GM12878 (cell line): Measurements from ENCODE around the gene FIZ1. TPM values are rescaled to one million over a fixed set of nuclear protein-coding genes. Genes with fewer than 3 reads are reported as not detected.

Experiments used
- ATAC-seq: fragments of 200-7000 bp; cut with Tn5 transposase; 3 replicates; pipeline ENCODE4 v1.9.1; 2020; ENCODE audit warnings: mild to moderate bottlenecking, moderate library complexity
- BruUV-seq: library from RNA; stranded (reverse); fragments of 400-500 nt; replicated peaks from 2 replicates; lab custom pipeline; 2021; lab: Mats Ljungman, UMichigan
- CTCF ChIA-PET: fragments of 300-600 bp; sonication (Branson Sonifier 250); formaldehyde crosslinking; extraction: SDS; loops from one replicate; lab custom pipeline; 2021; ENCODE audit warnings: inconsistent platforms; lab: Yijun Ruan, JAX
- POLR2A ChIA-PET: fragments of 350-600 bp; formaldehyde crosslinking; extraction: SDS; loops from one replicate; lab custom pipeline; 2021; ENCODE audit warnings: inconsistent platforms; lab: Charles Lee
- RAD21 ChIA-PET: fragments of 300-600 bp; sonication (Branson Sonifier 250); formaldehyde crosslinking; loops from one replicate; lab custom pipeline; 2023; ENCODE audit warnings: antibody characterized with exemption; ENCODE audit not compliant: unreplicated experiment; lab: Charles Lee
- SMC1A ChIA-PET: fragments of 300-600 bp; sonication (Branson Sonifier 250); formaldehyde crosslinking; loops from one replicate; lab custom pipeline; 2023; ENCODE audit not compliant: unreplicated experiment, uncharacterized antibody; lab: Charles Lee
- DNase-seq: peaks from one replicate; pipeline ENCODE4 v3.0.0-alpha.2; 2011; ENCODE audit warnings: low read depth, low spot score
- FAIRE-seq: peaks from 3 replicates; lab custom pipeline; 2011; peaks lifted over from hg19 to GRCh38; lab: Jason Lieb, UNC
- H2AFZ ChIP-seq: 2 replicates; pipeline ENCODE4 v1.6.0; 2011; ENCODE audit warnings: low read depth, low read length, control low read depth; ENCODE audit not compliant: control insufficient read depth
- H3K27ac ChIP-seq: 2 replicates; pipeline ENCODE4 v1.5.1; 2011; ENCODE audit warnings: control low read depth; ENCODE audit not compliant: control insufficient read depth, insufficient read depth
- H3K27me3 ChIP-seq, 2 experiments: replicated peaks in 1 of 2; 2 replicates each; pipeline versions ENCODE4 v1.6.0 to v1.6.1; 2011; ENCODE audit warnings: low read length in 1 of 2; ENCODE audit not compliant: control insufficient read depth in 2 of 2, insufficient read depth in 2 of 2
- H3K36me3 ChIP-seq, 2 experiments: 2 replicates each; pipeline ENCODE4 v1.5.1; 2011; ENCODE audit warnings: low read length in 1 of 2; ENCODE audit not compliant: control insufficient read depth in 2 of 2, insufficient read depth in 2 of 2
- H3K4me1 ChIP-seq: 2 replicates; pipeline ENCODE4 v1.6.1; 2011; ENCODE audit warnings: mild to moderate bottlenecking, low read length, moderate library complexity, mixed read lengths; ENCODE audit not compliant: control insufficient read depth, insufficient read depth
- H3K4me2 ChIP-seq: 2 replicates; pipeline ENCODE4 v1.6.0; 2011; ENCODE audit warnings: control low read depth; ENCODE audit not compliant: control insufficient read depth, insufficient read depth
- H3K4me3 ChIP-seq: fragments of 200-600 bp; sonication (generic); 2 replicates; pipeline ENCODE4 v1.5.1; 2016
- H3K79me2 ChIP-seq: 2 replicates; pipeline ENCODE4 v1.6.0; 2011; ENCODE audit warnings: low read length; ENCODE audit not compliant: control insufficient read depth, insufficient read depth
- H3K9ac ChIP-seq: 2 replicates; pipeline ENCODE4 v1.8.0; 2011; ENCODE audit warnings: low read length, control low read depth, mixed read lengths; ENCODE audit not compliant: control insufficient read depth, insufficient read depth
- H3K9me3 ChIP-seq: replicated peaks from 3 replicates; pipeline ENCODE4 v1.5.1; 2011; ENCODE audit warnings: mild to moderate bottlenecking, low read length; ENCODE audit not compliant: control insufficient read depth, insufficient read depth
- H4K20me1 ChIP-seq: 2 replicates; pipeline ENCODE4 v1.6.0; 2011; ENCODE audit not compliant: control insufficient read depth, insufficient read depth
- ASH2L ChIP-seq: fragments of 300-600, 200-600 bp; sonication (generic); IDR thresholded peaks from 2 replicates; pipeline ENCODE4 v1.6.1; 2017; ENCODE audit warnings: low read depth, mild to moderate bottlenecking, borderline replicate concordance
- BCL3 ChIP-seq: IDR thresholded peaks from 2 replicates; pipeline ENCODE4 v1.6.1; 2011; ENCODE audit warnings: borderline replicate concordance, low read depth, mild to moderate bottlenecking, moderate library complexity, low read length; ENCODE audit not compliant: insufficient read depth, poor library complexity, severe bottlenecking
- BHLHE40 ChIP-seq, 2 experiments: fragments of 450-650 bp in 1 of 2; IDR thresholded peaks; 2 replicates each; pipeline ENCODE4 v1.6.1; 2011 to 2017; ENCODE audit warnings: low read depth in 2 of 2, borderline replicate concordance in 1 of 2, improper control_type of control experiment in 1 of 2, low read length in 1 of 2, mild to moderate bottlenecking in 1 of 2
- KLF5 ChIP-seq: fragments of 450-650 bp; IDR thresholded peaks from 2 replicates; pipeline ENCODE4 v1.6.1; 2014; ENCODE audit warnings: mild to moderate bottlenecking; ENCODE audit not compliant: partially characterized antibody
- MYB ChIP-seq: fragments of 150-350 bp; IDR thresholded peaks from 2 replicates; pipeline ENCODE4 v1.6.1; 2014; ENCODE audit warnings: mild to moderate bottlenecking, low read depth, low read length, borderline replicate concordance
- NFYB ChIP-seq: IDR thresholded peaks from 2 replicates; pipeline ENCODE4 v1.6.1; 2011; ENCODE audit warnings: low read depth, mild to moderate bottlenecking, low read length, improper control_type of control experiment, moderate library complexity; ENCODE audit not compliant: insufficient read depth
- PAX5 ChIP-seq: IDR thresholded peaks from 2 replicates; pipeline ENCODE4 v1.6.1; 2011; ENCODE audit warnings: low read depth, low read length, borderline replicate concordance
- POLR2A ChIP-seq: IDR thresholded peaks from 2 replicates; pipeline ENCODE4 v1.6.1; 2011; ENCODE audit warnings: low read depth, mild to moderate bottlenecking, low read length
- RB1 ChIP-seq: fragments of 450-650 bp; formaldehyde crosslinking; IDR thresholded peaks from 2 replicates; pipeline ENCODE4 v1.6.1; 2017; ENCODE audit warnings: mild to moderate bottlenecking, borderline replicate concordance
- RFX5 ChIP-seq: IDR thresholded peaks from 2 replicates; pipeline ENCODE4 v1.6.1; 2011; ENCODE audit warnings: low read depth, low read length, improper control_type of control experiment
- TCF3 ChIP-seq: IDR thresholded peaks from 2 replicates; pipeline ENCODE4 v1.6.1; 2012; ENCODE audit warnings: low read depth, mild to moderate bottlenecking, low read length, borderline replicate concordance; ENCODE audit not compliant: insufficient read depth
- YY1 ChIP-seq: IDR thresholded peaks from 2 replicates; pipeline ENCODE4 v1.6.1; 2011; ENCODE audit warnings: low read depth, mild to moderate bottlenecking, low read length
- ZBTB33 ChIP-seq: fragments of 450-650 bp; IDR thresholded peaks from 2 replicates; pipeline ENCODE4 v1.6.1; 2017; ENCODE audit warnings: mild to moderate bottlenecking
- WGBS: methylation state at CpG from one replicate; pipeline ENCODE4 v1.1.6; 2016; ENCODE audit warnings: low lambda C conversion rate; ENCODE audit not compliant: insufficient replicate concordance, insufficient coverage; ENCODE audit errors: missing lambda C conversion rate; 5-methylcytosine and 5-hydroxymethylcytosine counted together
- in situ Hi-C: fragments of 300-500 bp; cut with MboI; formaldehyde crosslinking; loops from 9 replicates; pipeline ENCODE4 v1.14.3; 2018; ENCODE audit warnings: mixed read lengths
- intact Hi-C: fragments of 100-400 bp; cut with micrococcal nuclease; formaldehyde crosslinking; loops from one replicate; pipeline ENCODE4 v1.14.2; 2022; ENCODE audit not compliant: unreplicated experiment
- polyA plus RNA-seq, 11 experiments: library from polyadenylated mRNA; depleted of rRNA in 4 of 11; unstranded in 6 of 11; stranded (reverse) in 5 of 11; fragments of >200 nt; fragmentation: Nextera tagmentation in 4 of 11; fragmentation: Illumina TruSeq in 1 of 11; extraction: Ambion mirVana in 4 of 11; extraction: Trizol in 1 of 11; gene quantifications; 1 replicate in 1 of 11; 2 replicates in 10 of 11; pipeline versions ENCODE4 v1.2.1 to v1.2.3, GENCODE V29; 2011 to 2016; ENCODE audit warnings: inconsistent platforms in 2 of 11, missing spikeins in 2 of 11, low read depth in 1 of 11
- total RNA-seq, 4 experiments: library from RNA; depleted of rRNA in 3 of 4; stranded (reverse); fragments of >200 nt in 3 of 4; fragmentation: Illumina TruSeq in 1 of 4; extraction: Trizol in 1 of 4; gene quantifications; 2 replicates each; pipeline versions ENCODE4 v1.2.1 to v1.2.3, GENCODE V29; 2013 to 2021
- TF ChIP-seq, protein P1 (sequence below): IDR thresholded peaks from 2 replicates; pipeline ENCODE4 v1.6.1; 2011; ENCODE audit warnings: low read depth, mild to moderate bottlenecking, low read length, moderate library complexity, borderline replicate concordance; ENCODE audit errors: extremely low read depth
- TF ChIP-seq, protein P2 (sequence below): fragments of 450-650 bp; IDR thresholded peaks from 2 replicates; pipeline ENCODE4 v1.6.1; 2016; ENCODE audit warnings: mild to moderate bottlenecking

The FIZ1 gene
- total and polyA plus RNA-seq, 10 of the 15 experiments (the other 5 are each of a cell fraction or from before 2014, with no cell fraction given) = 0.60 to 16.8 (median 4.2) TPM

GRCh38 chr19:55640043-55640576 lies 40.8 kb upstream of the FIZ1 start:
- no peak for FAIRE-seq
- RAD21 ChIA-PET = no interaction called here
- DNase-seq = no peak
- SMC1A ChIA-PET = no interaction called here
- CTCF ChIA-PET = interaction anchor here (0.7 to 1.9 kb wide), 3 partner anchors 14 to 172 kb away, joined by 3 to 8 read pairs (median 6); partner anchors contain the start of gene U2AF2
- no peak for ATAC-seq
- Histone ChIP-seq H3K9me3 (no peaks in the 10 kb centered on the region), H3K4me2 (peak overlapping the region; percentile 83), H3K79me2 (peaks cover 71% of the 10 kb centered on the region), H2AFZ (peak overlapping the region; percentile 37; the same call in 1 of the 2 replicates), H3K27ac (peak overlapping the region; percentile 64), H3K9ac (peak overlapping the region; percentile 86), H3K27me3 (no peaks in the 10 kb centered on the region), H3K36me3 (no peaks in the 10 kb centered on the region), H3K4me1 (peaks cover 41% of the 10 kb centered on the region), H3K4me3 (peak overlapping the region; percentile 95), H4K20me1 (no peaks in the 10 kb centered on the region)
- WGBS = 42% methylated on average over 31 of the region's 38 CpGs
- intact Hi-C loops = loop anchor here (5.0 kb wide), 2 partner anchors 37 to 38 kb away; partner anchors contain the start of genes EPN1 and ZNF524
- POLR2A ChIA-PET = interaction anchor here (1.5 to 2.1 kb wide), 2 partner anchors 10 to 34 kb away, joined by 3 to 5 read pairs; no protein-coding TSS in a partner anchor
- no TSS peak for BruUV-seq
- in situ Hi-C loops = no loop called here
- TF ChIP-seq PAX5 = no peak
- TF ChIP-seq, protein P1, sequence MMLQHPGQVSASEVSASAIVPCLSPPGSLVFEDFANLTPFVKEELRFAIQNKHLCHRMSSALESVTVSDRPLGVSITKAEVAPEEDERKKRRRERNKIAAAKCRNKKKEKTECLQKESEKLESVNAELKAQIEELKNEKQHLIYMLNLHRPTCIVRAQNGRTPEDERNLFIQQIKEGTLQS = 0 out of 2 replicates have a peak, but pooled peaks have one; percentile 1
- no peak for TF ChIP-seq BCL3
- TF ChIP-seq, protein P2, sequence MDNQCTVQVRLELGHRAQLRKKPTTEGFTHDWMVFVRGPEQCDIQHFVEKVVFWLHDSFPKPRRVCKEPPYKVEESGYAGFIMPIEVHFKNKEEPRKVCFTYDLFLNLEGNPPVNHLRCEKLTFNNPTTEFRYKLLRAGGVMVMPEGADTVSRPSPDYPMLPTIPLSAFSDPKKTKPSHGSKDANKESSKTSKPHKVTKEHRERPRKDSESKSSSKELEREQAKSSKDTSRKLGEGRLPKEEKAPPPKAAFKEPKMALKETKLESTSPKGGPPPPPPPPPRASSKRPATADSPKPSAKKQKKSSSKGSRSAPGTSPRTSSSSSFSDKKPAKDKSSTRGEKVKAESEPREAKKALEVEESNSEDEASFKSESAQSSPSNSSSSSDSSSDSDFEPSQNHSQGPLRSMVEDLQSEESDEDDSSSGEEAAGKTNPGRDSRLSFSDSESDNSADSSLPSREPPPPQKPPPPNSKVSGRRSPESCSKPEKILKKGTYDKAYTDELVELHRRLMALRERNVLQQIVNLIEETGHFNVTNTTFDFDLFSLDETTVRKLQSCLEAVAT = 0 out of 2 replicates have a peak, but pooled peaks have one; percentile 43
- 0 out of 2 replicates have a peak, but pooled peaks have one; percentile 33 for TF ChIP-seq YY1
- peak; percentile 62 for TF ChIP-seq POLR2A
- TF ChIP-seq TCF3 = peak; percentile 77; the same call in 1 of the 2 replicates
- no peak for TF ChIP-seq KLF5
- no peak for TF ChIP-seq RFX5
- no peak for TF ChIP-seq MYB
- no peak for TF ChIP-seq RB1
- TF ChIP-seq ASH2L = no peak
- no peak for TF ChIP-seq BHLHE40 (IDR thresholded peaks at IDR 0.05; ENCODE audit: borderline replicate concordance in 1 of 2, low read depth in 2 of 2, low read length in 1 of 2)
- TF ChIP-seq NFYB = no peak
- TF ChIP-seq ZBTB33 = peak; percentile 70; the same call in 1 of the 2 replicates
